DOHH2 (cell line): ENCODE results near the gene UBTD2.

ENCODE experiments used
- H3F3A ChIP-seq: fragments of 200-600 bp; sonication (generic), shearing (Covaris generic); 2 replicates; pipeline ENCODE4 v1.6.0; 2016; ENCODE audit warnings: antibody characterized with exemption, mild to moderate bottlenecking; ENCODE audit not compliant: control insufficient read depth, insufficient read depth
- H3K27ac ChIP-seq: fragments of 200-600 bp; sonication (generic); 2 replicates; pipeline ENCODE4 v1.5.1; 2014; ENCODE audit warnings: low read depth, mild to moderate bottlenecking, low read length, moderate library complexity
- H3K27me3 ChIP-seq: fragments of 200-600 bp; sonication (generic); 2 replicates; pipeline ENCODE4 v1.6.1; 2014; ENCODE audit warnings: mild to moderate bottlenecking, low read length, mixed read lengths; ENCODE audit not compliant: control insufficient read depth
- H3K36me3 ChIP-seq: fragments of 200-600 bp; sonication (generic); 2 replicates; pipeline ENCODE4 v1.6.1; 2014; ENCODE audit warnings: mild to moderate bottlenecking, low read length, moderate library complexity, mixed read lengths; ENCODE audit not compliant: control insufficient read depth
- H3K4me1 ChIP-seq: fragments of 200-600 bp; sonication (generic); 2 replicates; pipeline ENCODE4 v1.6.1; 2014; ENCODE audit warnings: mild to moderate bottlenecking, low read length, mixed read lengths; ENCODE audit not compliant: control insufficient read depth
- H3K4me2 ChIP-seq: fragments of 200-600 bp; sonication (generic); 2 replicates; pipeline ENCODE4 v1.6.0; 2014; ENCODE audit warnings: mild to moderate bottlenecking, low read length, moderate library complexity
- H3K4me3 ChIP-seq: fragments of 200-600 bp; sonication (generic); 2 replicates; pipeline ENCODE4 v1.5.1; 2014; ENCODE audit warnings: mild to moderate bottlenecking, low read length, mixed read lengths
- H3K79me2 ChIP-seq: fragments of 200-600 bp; sonication (generic); 2 replicates; pipeline ENCODE4 v1.6.1; 2014; ENCODE audit warnings: mild to moderate bottlenecking, low read length, mixed read lengths; ENCODE audit not compliant: control insufficient read depth
- H3K9me2 ChIP-seq: fragments of 200-600 bp; sonication (generic); replicated peaks from 2 replicates; pipeline ENCODE4 v1.6.1; 2014; ENCODE audit warnings: mild to moderate bottlenecking, low read length, mixed read lengths; ENCODE audit not compliant: control insufficient read depth
- H3K9me3 ChIP-seq: fragments of 200-600 bp; sonication (generic); 2 replicates; pipeline ENCODE4 v1.6.1; 2014; ENCODE audit warnings: antibody characterized with exemption, low read length, mixed read lengths; ENCODE audit not compliant: control insufficient read depth, insufficient read depth
- H4K20me1 ChIP-seq: fragments of 200-600 bp; sonication (generic); 2 replicates; pipeline ENCODE4 v1.6.0; 2014; ENCODE audit warnings: low read depth, mild to moderate bottlenecking, antibody characterized with exemption, low read length, moderate library complexity; ENCODE audit not compliant: control insufficient read depth, insufficient read depth
- CTCF ChIP-seq: fragments of 200-600 bp; sonication (generic); IDR thresholded peaks from one replicate; pipeline ENCODE4 v1.5.1; 2014; ENCODE audit warnings: antibody characterized with exemption, mild to moderate bottlenecking, low read depth, low read length; ENCODE audit not compliant: poor library complexity, severe bottlenecking
- EZH2phosphoT487 ChIP-seq: fragments of 200-600 bp; sonication (generic); IDR thresholded peaks from 2 replicates; pipeline ENCODE4 v1.6.1; 2017; ENCODE audit warnings: borderline replicate concordance, mild to moderate bottlenecking, antibody characterized with exemption, low read length, moderate library complexity, mixed read lengths

The UBTD2 gene

GRCh38 chr5:172169216-172169615 lies 114.3 kb downstream of the UBTD2 start:
- peaks cover 9% of the 10 kb centered on the region for H3K4me1 ChIP-seq
- no peak overlapping the region for H3K27ac ChIP-seq
- H3K4me3 ChIP-seq, result no peak overlapping the region
- H3K27me3 ChIP-seq, result no peaks in the 10 kb centered on the region
- H3K9me3 ChIP-seq, result no peaks in the 10 kb centered on the region
- H4K20me1 ChIP-seq, result no peaks in the 10 kb centered on the region
- TF ChIP-seq EZH2phosphoT487 (no peak), CTCF (no peak)
- H3K36me3 ChIP-seq, result peaks cover 6% of the 10 kb centered on the region
- no peaks in the 10 kb centered on the region for H3F3A ChIP-seq
- H3K79me2 ChIP-seq, result peaks cover 32% of the 10 kb centered on the region
- no peaks in the 10 kb centered on the region for H3K9me2 ChIP-seq
- H3K4me2 ChIP-seq, result no peak overlapping the region

GRCh38 chr5:172168311-172168710 lies 115.3 kb downstream of the UBTD2 start:
- Histone ChIP-seq H3F3A (no peaks in the 10 kb centered on the region), H3K79me2 (peaks cover 24% of the 10 kb centered on the region), H3K36me3 (no peaks in the 10 kb centered on the region; the same call in 1 of the 2 replicates), H3K4me3 (no peak overlapping the region), H3K4me2 (no peak overlapping the region), H3K4me1 (peaks cover under 1% of the 10 kb centered on the region; the same call in 1 of the 2 replicates), H3K27me3 (no peaks in the 10 kb centered on the region), H3K9me3 (no peaks in the 10 kb centered on the region), H3K9me2 (no peaks in the 10 kb centered on the region), H3K27ac (no peak overlapping the region), H4K20me1 (no peaks in the 10 kb centered on the region; the same call in 1 of the 2 replicates)
- TF ChIP-seq EZH2phosphoT487 (no peak), CTCF (no peak)

GRCh38 chr5:172167895-172168294 lies 115.7 kb downstream of the UBTD2 start:
- H3K4me3 ChIP-seq, result no peak overlapping the region
- TF ChIP-seq EZH2phosphoT487 (no peak), CTCF (no peak)

More at GRCh38 chr5:172167895-172168294, 115.7 kb downstream of the UBTD2 start:
- peaks cover 23% of the 10 kb centered on the region for H3K79me2 ChIP-seq
- no peak overlapping the region for H3K4me2 ChIP-seq
- no peaks in the 10 kb centered on the region for H3K4me1 ChIP-seq
- H3K27ac ChIP-seq, result no peak overlapping the region
- H4K20me1 ChIP-seq, result no peaks in the 10 kb centered on the region; the same call in 1 of the 2 replicates
- no peaks in the 10 kb centered on the region for H3K9me2 ChIP-seq
- H3F3A ChIP-seq, result no peaks in the 10 kb centered on the region
- H3K9me3 ChIP-seq, result no peaks in the 10 kb centered on the region
- no peaks in the 10 kb centered on the region for H3K27me3 ChIP-seq
- H3K36me3 ChIP-seq, result no peaks in the 10 kb centered on the region
